ENCODE data around the gene THSD8.
"Not testable (repeated sequence)": the region's sequence is repeated elsewhere in the genome, so short reads cannot be mapped to it uniquely, and the experiment has no call there.

Gene THSD8

DNA sequence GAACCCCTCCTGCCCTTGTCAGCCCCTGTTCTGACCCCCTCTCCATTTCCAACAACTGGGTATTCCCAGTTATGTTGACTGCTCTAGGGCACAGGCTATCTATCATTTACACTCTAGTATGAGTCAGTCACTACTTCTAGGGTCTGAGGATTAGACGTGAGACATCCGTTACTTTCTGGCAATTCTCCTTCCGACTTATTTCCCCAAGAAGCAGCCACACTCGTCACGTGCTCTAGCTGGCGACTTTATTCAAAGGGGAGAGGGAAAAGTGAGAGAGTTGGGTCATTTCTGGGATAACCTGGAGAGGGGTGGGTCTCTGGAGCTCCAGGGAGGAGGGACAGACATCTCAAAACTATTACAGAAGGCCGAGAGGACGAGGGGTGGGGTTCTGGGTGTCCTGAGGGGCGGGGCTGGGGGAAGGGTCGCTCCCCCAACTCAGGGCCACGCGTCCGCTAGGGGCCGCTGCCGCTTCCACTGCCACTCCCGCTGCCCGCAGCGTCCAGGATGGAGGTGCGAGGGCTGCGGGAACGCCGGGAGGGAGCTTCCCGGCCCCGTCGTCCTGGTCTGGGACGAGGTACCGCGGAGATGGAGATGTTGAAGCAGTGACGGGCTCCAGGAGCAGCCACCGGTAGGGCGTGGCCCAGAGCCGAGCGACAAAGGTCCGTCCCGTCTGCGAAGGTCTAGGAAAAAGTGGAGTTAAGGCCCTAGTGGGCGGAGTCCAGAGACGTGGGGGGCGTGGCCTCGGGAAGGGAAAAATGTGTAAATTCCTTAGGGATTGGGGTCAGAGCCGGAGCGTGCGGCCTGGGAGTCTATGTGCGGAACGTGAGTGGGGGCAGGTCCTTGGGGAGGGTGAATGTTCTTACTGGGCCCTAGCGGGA is 23.6 kb downstream of the THSD8 start:
- no peak for DNase-seq

DNA sequence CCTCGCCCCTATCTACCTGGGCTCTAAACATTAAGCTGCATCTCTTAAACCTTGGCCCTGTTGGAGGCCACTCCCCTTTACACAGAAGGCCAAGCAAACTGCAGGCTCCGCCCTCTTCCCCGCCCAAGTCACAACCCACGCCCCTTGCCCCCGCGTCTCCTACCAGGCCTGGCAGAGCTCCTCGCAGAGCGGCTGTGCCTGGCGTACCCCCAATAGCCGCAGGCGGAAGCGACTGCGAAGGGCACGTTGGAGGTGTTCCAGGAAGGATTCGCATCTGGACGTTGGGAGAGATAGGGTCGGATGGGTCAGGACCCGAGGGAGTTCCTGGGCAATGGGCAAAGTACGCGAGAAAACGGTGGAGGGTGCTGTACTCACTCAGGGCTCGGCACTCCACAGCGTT is 26.6 kb downstream of the THSD8 start:
- DNase-seq: no peak

DNA sequence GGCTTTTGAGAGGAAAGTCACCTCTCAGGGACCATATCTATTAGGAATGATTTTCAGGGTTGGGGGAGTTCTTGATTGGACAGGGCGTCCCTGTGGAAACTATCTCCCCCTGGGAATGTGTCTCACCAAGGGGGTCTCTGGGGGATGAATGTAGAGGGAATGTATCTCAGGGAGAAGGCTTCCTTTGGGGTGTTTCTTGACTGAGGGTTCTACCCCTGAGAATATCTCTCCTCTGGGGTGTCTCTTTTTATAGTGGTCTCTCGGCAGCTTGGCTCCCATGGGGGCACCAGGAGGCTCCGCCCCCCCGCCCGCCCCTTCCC is 31.5 kb downstream of the THSD8 start:
- DNase-seq: no peak

DNA sequence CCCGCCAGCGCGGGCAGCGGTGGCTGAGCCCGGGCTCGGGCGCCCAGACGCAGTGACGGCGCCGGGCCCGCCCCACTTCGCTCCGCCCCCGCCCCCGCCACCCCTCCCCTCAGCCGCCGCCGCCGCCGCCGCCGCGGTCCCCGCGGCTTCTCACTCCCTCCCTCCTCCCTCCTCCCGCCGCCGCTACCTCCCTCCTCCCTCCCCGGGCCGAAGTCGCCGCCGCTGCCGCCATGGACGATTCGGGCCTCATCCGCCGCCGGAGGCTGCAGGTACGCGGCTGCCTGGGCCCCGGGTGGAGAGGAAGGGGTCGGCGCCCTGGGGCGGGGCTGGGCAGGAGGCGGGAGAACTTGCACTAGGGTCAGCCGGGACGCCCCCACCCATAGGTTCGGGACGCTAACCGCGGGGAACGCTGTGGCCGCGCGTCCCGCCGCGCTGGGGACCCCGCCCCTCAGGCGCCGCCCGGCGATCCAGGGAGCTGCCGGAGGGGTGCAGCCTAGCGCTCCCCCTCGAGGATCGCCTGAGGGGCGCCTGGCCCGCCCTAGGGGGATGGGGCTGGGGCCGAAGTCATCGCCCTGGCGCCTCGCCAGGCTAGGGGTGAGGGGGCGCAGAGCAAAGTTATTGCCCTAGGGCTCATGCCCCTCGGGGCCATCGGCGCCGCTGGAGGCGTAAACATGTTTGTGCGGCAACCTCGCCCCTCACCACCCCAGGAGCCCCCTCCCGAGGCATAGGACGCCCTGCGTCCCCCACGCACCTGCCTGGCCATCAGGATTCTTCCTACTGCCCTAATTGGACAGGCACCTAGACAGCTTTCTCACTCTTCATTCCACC is 32.1 kb downstream of the THSD8 start:
- no peak for DNase-seq

DNA sequence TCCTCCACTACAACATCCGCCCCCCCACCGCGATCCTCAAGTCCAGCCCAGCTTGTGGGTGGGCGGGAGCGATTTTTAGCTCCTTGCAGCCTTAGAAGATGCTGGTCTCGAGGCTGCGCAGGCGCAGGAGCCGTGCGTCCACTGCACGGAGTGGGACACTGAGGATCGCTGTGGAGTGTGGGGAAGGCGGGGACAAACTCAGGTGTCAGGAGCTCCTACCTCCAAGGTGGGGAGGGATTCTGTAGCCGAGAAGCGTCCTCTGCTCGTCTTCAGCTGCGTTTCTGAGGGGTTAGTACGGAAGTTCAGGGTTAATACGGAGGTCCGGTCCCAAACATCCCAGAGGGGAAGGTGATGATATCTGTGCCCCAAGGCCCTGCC is 32.7 kb downstream of the THSD8 start, which contains the start of gene RTBDN:
Gene RTBDN, minus strand, starts transcription at position 14 of the 378 bp plus-strand sequence. CDS start 4,600 bp downstream, outside the sequence.
- DNase-seq: no peak

DNA sequence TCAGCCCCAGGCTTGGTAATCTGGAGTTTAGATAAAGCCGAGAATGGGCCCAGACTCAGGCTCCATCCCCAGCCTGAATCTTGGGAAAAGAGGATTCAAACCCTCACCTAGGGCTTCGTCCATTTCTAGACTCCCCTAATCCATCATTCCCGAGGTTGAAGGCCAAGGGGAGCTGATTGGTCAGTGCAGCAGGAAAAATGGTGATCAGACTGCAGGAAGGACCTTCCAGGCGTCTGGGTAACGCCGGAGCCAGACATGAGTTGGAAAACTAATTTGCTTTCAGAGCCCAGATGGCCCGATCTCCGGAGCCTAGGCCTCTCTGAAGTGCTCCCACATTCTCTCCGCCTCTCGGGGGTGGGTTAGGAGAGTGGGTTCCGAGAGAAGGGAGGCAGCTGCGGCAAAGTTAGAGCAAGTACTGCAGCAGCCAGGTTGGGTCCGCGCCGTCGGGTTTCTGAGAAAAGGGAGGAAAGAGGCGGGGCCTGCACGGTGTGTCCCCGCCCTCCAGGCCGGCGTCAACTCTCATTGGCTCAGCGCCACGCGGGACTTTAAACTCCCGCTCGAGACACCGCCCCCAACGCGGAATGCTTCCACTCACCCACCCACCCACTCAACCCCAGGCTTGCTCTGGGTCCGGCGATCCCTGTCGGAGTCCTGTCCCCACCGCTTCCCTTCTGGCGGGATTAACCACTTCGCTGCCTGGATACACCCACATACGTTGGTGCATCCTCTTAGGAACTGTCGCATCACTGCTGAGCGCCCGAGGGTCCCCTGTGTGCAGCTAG is 33.3 kb downstream of the THSD8 start:
- DNase-seq: no peak

DNA sequence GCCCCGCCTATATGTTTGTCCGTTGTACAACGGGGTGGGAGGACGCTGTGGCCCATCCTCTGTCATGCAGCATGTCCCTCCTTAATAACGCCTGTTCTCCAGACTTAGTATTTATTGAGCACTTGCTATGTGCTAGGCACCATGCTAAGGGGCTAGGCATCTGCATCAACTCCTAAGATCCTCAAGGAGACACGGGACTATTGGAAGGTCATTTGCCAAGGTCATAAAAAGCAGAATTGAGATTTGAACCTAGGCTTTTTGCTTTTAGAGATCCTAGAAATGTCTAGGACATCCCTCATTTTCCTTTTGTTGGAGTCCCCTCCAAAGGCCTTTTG is 34.6 kb downstream of the THSD8 start:
- no peak for DNase-seq

DNA sequence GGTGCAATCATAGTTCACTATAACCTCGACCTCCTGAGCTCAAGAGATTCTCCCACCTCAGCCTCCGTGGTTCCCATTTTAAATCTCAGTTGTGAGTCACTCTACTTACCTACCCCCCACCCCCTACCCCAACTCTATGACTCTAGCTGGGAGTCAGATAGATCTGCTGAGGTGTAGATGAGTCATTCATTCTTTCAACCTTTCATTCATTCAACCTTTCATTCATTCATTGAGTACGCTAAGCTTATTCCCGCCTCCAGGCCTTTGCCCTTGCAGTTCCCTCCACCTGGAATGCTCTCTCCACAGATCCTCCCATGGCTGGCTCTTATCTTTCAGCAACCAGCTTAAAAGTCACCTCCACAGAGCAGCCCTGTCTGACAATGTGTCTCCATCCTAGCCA is 35.4 kb downstream of the THSD8 start:
- DNase-seq: no peak

DNA sequence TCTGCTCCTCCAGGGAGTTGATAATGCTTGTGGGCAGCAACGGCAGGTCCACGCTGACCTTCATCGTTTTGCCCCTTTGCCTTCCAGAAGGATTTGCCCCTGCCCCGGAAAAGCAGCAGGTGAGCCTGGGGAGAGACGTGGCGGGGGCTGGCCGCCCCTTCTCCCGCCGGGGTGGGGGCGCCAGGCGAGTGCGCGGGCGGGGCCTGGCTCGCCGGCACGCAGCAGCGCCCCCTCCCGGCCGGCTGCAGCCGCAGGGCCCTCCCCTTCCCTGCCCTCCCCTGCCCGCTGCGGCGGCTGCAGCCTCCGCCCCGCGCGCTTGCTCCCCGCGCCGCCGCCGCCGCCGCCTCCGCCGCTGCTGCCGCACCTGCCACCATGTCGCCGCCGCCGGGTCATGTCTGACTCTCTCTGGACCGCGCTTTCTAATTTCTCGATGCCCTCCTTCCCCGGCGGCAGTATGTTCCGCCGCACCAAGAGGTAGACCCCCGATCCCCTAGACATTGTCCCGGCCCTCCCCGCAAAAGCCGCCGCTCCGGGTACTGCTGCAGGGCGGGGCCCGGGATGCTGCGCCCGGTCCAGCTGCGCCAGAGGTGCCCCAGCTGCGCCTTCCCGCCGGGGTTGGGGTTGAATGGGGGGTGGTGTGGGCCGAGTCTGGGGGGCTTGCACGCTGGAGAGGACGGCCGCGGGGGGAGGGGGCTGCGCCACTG is 36.5 kb downstream of the THSD8 start, which contains the start of gene MAST1:
Gene MAST1, plus strand, starts transcription at position 334 of the 704 bp plus-strand sequence. Its CDS starts 58 bp downstream, at position 392.
- DNase-seq: peak in 1 of 2 donors; percentile 48

DNA sequence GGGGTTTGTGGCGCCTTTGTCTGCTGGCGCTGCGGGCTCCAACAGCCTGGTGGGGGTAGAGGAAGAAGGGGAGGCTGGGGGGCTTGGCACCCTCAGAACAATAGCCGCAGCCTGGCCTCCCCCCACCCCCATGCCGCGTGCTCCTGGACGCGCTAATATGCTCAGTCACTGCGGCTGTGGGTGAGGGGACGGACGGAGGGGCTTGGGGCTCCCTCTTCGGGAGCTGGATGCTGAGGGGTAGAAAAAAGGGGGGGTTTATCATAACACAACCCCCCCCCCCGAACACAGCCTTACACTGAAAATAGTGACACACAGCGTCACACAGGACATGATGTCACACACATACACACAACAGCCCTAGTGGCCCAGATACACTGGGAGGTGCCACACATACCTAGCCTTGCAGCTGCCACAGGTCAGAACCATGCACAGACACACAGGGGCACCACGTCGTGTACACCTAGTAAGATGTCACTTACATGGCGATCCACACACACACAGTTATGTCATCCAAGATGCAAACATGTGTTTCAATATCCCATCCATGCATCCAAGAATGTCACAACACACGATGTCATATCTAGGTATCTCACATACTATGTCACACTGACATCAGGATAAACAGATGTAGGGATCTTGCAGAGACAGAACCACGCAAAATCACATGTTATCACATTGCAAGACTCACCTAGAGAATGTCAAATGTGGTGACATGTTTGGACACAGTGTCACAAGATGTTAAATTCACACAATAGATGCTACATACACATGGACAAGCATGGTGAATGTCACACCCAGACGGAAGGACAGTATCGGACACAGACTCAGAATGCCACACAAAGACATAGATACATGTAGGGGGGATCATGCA is 37.3 kb downstream of the THSD8 start:
- no peak for DNase-seq

DNA sequence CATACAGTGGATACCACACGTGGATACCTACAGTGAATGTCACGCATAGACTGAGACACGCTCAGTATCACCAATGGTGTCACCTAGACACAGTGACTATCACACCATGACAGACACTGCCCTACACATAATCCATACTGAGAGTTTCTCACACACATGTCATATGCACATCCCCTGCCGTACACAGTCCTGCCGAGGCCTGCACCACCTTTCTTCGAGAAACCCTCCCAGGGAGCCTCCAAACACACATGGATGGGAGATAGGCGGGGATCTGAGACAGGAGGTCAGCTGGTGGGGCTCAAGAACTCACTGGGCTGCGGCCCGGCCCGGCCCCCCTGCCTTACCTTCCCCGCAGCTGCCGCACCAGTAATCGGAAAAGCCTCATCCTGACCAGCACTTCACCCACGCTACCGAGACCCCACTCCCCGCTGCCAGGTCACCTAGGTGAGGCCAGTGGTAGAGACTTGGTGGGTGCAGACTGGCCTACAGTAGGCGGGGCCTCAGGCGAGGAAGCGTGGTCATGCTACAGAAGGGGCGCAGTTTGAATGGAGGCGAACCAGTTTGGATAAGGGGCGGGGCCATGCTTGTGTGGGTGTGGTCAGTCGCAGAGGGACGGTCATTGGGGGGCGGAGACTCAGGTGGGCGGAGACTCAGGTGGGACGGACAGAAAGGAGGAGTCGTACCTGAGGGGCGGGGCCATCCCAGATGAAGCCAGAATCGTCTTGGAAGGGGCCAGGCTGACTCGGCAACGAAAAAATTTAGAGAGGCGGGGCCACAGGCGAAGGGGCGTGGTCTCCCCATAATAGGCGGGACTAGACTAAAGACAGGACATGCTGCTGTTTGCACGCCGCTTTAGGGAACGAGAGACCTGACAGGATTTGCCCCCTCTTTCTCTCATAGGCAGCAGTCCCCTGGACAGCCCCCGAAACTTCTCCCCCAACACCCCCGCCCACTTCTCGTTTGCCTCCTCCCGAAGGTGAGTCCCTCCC is 38.5 kb downstream of the THSD8 start:
- peak; percentile 47 to 52 for DNase-seq

DNA sequence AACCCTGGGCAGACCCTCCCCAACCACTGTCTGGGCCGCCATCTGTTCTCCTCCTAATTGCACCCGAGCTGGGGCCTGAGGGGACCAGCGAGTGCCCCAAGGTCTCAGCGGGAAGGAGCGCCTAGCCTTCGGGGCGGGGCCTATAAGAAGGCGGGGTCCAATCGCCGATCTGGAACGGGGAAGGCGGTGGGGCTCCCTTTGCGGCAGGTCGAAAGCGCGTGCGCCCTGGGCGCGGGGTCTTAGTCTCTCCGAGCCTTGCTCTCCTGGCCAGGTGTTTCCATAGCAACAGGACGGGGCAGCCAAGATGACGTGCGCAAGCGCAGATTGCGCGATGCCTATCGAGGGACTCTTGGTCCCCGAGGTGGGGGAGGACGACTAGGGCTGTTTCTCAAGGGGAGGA is 39.2 kb downstream of the THSD8 start:
- no peak for DNase-seq

DNA sequence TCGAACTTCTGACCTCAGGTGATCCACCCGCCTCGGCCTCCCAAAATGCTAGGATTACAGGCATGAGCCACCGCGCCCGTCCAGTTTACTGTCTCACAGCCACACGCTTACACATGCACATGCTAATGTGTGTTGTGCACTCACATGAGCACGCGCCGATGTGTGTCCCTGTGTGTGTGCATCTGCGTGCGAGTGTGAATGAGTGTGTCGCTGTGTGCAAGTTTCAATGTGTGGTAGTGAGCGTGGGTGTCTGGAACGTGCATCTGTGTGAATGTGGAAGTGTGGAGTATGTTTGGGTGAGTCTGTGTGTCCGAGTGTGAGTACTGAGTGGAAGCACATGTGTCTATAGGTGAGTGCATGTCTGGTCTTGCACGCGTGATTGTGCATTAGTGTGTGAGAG is 40.6 kb downstream of the THSD8 start:
- no peak for DNase-seq

DNA sequence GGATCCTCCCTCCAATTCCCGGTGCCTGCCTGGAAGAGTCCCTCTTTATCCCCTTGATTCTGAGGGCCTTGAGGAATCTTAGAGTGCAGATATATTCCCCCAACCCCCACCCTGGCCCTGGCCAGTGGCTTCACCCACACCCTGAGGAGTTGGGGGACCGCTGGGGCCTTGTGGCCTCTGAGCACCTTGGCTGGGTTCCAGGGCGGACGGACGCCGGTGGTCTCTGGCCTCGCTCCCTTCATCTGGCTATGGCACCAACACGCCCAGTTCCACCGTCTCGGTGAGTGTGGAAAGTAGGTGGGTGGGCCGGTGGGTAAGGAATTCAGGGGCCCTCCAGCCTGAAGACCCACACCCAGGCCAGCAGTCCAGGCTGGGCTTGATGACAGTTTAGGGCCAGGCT is 41.5 kb downstream of the THSD8 start:
- no peak for DNase-seq

DNA sequence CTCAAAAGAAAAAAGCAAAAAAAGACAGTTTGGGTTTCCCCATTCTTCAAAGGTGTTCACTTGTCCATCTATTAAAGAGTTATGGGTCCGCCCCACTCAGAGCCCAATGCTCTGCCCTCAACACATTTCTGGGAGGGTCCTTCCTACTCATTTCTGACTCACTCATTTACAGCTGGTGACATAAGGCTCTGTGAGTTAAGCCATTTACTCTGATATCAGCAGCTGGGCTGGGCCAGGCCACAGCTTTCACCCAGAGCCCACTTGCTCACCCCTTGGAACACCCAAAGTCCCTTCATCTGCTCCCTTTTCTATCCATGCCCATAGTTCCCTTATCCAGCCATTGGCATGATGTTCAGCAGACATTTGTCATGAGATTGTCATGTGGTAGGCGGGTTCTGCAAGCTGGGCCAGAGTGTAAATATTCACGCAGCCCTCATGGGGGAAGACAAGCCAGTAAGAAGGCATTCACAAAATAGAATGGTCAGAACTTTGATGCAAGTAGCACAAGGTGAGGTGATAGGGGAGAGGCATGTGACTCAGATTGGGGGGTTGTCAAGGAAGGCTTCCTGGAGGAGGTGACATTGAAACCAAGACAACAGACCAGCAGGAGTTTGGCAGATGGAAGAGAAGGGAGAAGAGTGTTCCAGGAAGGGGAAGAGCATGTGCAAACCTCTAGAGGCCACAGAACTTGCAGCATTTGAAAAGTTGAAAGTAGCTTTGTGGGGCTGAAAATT is 42.3 kb downstream of the THSD8 start:
- peak; percentile 17 to 21 for DNase-seq

DNA sequence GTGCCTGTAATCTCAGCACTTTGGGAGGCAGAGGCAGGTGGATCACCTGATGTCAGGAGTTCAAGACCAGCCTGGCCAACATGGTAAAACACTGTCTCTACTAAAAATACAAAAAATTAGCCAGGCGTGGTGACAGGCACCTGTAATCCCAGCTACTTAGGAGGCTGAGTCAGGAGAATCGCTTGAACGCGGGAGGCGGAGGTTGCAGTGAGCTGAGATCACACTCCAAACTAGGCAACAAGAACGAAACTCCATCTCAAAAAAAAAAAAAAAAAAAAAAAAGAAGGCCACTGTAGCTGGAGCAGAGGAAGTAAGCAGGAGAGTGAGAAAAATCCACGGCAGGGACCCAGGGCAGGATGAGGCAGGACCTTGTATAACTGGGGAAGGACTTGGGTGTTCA is 44.7 kb downstream of the THSD8 start:
- DNase-seq: not testable (repeated sequence)

DNA sequence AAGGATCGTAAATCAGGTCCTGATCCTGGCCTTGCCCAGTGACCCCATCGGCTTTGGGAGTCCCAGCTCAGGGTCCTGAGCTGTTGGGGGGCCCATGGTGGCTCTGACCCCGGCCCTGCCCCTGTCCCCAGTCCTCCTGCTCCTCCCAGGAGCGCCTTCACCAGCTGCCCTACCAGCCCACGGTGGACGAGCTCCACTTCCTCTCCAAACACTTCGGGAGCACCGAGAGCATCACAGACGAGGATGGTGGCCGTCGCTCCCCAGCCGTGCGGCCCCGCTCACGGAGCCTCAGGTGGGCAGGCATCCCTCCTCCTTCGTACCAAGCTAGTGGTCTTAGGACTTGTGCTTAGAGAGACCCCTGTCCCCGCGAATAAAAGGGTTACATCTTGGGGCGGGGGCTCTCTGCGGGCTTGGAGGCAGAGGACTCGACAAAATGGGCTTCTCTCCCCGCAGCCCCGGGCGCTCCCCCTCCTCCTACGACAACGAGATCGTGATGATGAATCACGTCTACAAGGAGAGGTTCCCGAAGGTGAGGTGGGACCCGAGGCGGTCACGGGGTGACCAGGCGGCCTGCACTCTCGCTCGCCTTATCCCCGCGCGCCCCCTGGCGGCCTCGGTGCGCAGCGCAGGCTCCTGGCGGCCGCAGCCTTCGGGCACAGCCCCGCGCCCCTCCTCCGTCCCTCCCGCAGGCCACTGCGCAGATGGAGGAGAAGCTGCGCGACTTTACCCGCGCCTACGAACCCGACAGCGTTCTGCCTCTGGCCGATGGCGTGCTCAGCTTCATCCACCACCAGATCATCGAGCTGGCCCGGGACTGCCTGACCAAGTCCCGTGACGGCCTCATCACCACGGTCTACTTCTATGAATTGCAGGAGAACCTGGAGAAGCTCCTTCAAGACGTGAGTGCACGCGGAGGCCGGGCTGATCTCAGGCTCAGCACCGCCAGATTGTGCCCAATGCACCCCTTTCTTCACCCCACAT is 45.6 kb downstream of the THSD8 start:
- DNase-seq: peak; percentile 80 to 82

Measured in inflammatory macrophage (primary cell).